Mesodermal cell (in vitro differentiated cells): Measurements from ENCODE around the gene ZNF354C.

Experiments
- H3K27ac ChIP-seq: 2 replicates; pipeline ENCODE4 v1.7.0; 2013; ENCODE audit warnings: mild to moderate bottlenecking, low read depth, low read length, moderate library complexity; ENCODE audit not compliant: severe bottlenecking
- H3K36me3 ChIP-seq: 2 replicates; pipeline ENCODE4 v1.7.1; 2013; ENCODE audit warnings: mild to moderate bottlenecking, low read length, moderate library complexity; ENCODE audit not compliant: control insufficient read depth, insufficient read depth
- H3K4me1 ChIP-seq: one replicate; pipeline ENCODE4 v1.7.1; 2013; ENCODE audit warnings: mild to moderate bottlenecking, low read length; ENCODE audit not compliant: insufficient read depth, control insufficient read depth, poor library complexity, severe bottlenecking
- H3K4me3 ChIP-seq: 2 replicates; pipeline ENCODE4 v1.7.0; 2013; ENCODE audit warnings: low read length, control low read depth, mild to moderate bottlenecking; ENCODE audit not compliant: insufficient read depth, poor library complexity, severe bottlenecking; ENCODE audit errors: extremely low read depth
- H3K9me3 ChIP-seq: 2 replicates; pipeline ENCODE4 v1.7.1; 2013; ENCODE audit warnings: mild to moderate bottlenecking, low read length, moderate library complexity; ENCODE audit not compliant: control insufficient read depth
- WGBS, 2 experiments: methylation state at CpG; one replicate each; pipeline ENCODE4 v1.1.5; 2013; ENCODE audit warnings: missing lambda C conversion rate in 2 of 2; ENCODE audit not compliant: insufficient coverage in 2 of 2; 5-methylcytosine and 5-hydroxymethylcytosine counted together

The ZNF354C gene

DNA sequence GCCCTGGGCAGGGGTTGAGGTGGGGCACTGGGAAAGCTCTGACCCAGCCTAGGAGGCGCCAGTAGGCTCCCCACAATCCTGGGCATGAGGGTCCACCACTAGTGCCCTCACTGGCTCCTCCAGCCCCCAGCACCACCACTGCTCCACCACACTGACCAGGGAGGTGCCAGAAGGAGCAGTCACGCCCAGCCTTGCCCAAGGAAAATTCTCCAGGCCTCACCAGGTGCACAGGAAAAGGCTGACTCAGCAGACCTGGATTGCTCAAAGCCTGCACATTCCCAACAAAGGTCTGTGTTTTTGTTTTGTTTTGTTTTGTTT lies 62.9 kb downstream of the ZNF354C start:
- Histone ChIP-seq H3K36me3 (no peaks in the 10 kb centered on the region), H3K4me3 (no peak overlapping the region), H3K4me1 (no peaks in the 10 kb centered on the region)

GRCh38 chr5:179123491-179124272 lies 63.5 kb downstream of the ZNF354C start:
- Histone ChIP-seq H3K9me3 (peaks cover 30% of the 10 kb centered on the region), H3K4me1 (no peaks in the 10 kb centered on the region), H3K36me3 (no peaks in the 10 kb centered on the region), H3K4me3 (no peak overlapping the region), H3K27ac (no peak overlapping the region)
- 90 to 95% methylated on average over 18 of the region's 19 CpGs for WGBS, 2 experiments

More for the DNA sequence above, 62.9 kb downstream of the ZNF354C start:
- peaks cover 30% of the 10 kb centered on the region for H3K9me3 ChIP-seq
- WGBS, 2 experiments: 89% methylated on average over 2 of the region's 2 CpGs; no CpG with 5 or more reads in 1 of the 2 experiments
- H3K27ac ChIP-seq: no peak overlapping the region

DNA sequence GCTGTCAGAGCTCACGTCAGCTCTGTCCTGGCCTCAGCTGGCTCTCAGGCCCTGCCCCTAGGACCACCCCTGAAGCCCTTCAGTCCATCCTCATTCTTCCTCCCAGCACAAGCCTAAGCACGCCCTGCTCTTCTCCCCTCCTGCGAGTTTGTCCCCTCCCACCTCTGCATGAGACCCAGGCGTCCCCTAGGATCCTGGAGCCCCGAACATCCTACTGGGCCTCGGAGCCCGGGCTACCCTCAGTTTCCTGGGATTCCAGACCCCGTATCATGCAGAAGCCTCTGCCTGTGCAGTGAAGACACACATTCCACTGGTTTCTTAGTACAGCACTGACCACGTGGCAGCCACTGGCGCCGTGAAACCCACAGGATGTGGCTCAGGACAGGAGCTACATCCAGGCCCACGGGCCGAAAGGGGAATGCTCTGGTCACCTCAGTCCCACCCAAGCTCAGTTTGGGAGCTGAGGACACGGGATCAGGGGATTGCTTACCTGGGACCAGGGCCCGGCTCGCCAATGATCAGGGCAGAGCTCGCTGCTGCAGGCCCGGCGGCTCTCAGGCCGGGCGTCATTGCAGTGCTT lies 64.2 kb downstream of the ZNF354C start:
- Histone ChIP-seq H3K4me1 (no peaks in the 10 kb centered on the region), H3K4me3 (no peak overlapping the region), H3K27ac (no peak overlapping the region), H3K36me3 (no peaks in the 10 kb centered on the region), H3K9me3 (peaks cover 30% of the 10 kb centered on the region)
- WGBS, 2 experiments: 91% methylated on average over 20 to 21 of the region's 21 CpGs

DNA sequence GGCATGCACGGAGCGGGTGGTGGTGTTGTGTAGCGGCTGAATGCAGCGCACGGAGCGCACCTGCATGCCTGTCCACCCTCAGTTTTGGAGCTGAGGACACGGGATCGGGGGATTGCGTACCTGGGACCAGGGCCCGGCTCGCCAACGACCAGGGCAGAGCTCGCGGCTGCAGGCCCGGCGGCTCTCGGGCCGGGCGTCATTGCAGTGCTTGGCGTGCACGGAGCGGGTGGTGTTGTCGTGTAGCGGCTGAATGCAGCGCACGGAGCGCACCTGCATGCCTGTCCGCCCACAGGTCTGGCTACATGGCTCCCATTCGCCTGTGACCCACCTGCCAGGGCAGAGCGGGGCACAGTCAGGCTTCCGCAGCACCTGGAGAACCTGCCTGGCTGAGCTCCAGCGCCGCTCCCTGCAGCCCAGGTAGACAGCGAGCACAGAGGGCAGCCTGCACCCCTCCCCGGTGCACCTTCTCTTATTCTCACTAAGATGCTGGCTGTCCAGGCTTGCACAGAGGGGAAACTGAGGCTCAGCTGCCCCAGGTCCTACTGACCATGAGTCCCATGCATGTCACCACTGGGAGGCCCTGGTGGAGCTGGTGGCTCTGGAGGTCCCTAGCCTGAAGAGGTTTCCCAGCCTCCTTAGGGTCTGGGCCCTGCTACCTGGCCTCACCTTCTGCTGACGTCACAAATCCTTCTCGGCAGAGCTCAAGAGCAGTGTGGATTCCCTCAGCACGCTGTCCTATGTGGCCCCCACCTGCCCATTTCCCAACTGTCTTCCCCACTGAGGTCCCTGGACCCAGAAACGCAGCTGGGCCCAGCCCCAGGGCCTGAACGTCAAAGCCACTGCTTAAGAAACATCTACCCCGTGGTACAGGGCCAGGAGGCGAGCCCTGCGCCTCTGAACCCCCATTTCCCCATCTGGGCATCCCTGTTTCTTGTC lies 64.9 kb downstream of the ZNF354C start:
- Histone ChIP-seq H3K4me1 (no peaks in the 10 kb centered on the region), H3K9me3 (peaks cover 24% of the 10 kb centered on the region), H3K27ac (no peak overlapping the region), H3K36me3 (no peaks in the 10 kb centered on the region), H3K4me3 (no peak overlapping the region)
- 84 to 94% methylated on average over 28 to 42 of the region's 43 CpGs for WGBS, 2 experiments

DNA sequence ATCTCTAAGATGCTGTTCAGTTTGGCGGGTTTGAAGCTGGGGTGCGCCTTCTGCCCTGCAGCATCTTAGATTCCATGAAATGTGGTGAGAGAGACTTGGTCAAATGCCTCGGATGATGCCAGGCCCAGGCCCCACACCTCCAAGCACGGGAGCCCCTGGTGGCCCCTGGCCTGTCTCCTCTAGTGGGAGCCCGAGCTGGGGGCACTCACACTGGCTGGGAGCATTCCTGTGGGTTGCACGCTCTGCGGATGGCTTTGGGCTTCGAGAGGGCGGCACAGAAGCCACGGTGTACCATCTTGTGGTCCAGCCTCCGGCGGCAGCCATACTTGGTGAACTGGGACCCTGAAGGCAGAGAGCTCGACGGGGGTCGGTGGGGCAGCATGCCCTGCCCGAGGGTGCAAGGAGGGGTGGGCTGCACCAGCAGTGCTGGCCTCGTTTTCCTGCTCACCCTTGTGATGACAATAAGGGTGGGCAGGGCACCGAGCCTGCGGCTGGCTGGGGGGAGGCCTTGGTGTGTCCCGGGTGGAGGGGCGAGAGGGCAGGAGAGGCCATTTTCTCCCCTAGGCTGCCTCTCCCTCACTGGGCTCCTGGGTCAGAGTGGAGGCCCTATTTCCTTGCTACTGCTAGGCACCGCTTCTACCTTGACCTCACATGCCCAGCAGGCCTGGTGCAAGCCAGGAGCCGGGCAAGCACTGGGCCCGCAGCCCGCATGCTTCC lies 65.8 kb downstream of the ZNF354C start:
- H3K9me3 ChIP-seq: peaks cover 20% of the 10 kb centered on the region
- H3K36me3 ChIP-seq: no peaks in the 10 kb centered on the region
- H3K4me3 ChIP-seq: no peak overlapping the region
- 93 to 94% methylated on average over 14 to 19 of the region's 25 CpGs for WGBS, 2 experiments
- no peak overlapping the region for H3K27ac ChIP-seq
- H3K4me1 ChIP-seq: no peaks in the 10 kb centered on the region

- H3K9me3 ChIP-seq: peaks cover 19% of the 10 kb centered on the region
- H3K36me3 ChIP-seq: no peaks in the 10 kb centered on the region
- 88 to 92% methylated on average over 13 to 14 of the region's 14 CpGs for WGBS, 2 experiments
- no peaks in the 10 kb centered on the region for H3K4me1 ChIP-seq
- no peak overlapping the region for H3K4me3 ChIP-seq
- no peak overlapping the region for H3K27ac ChIP-seq
Measured at GRCh38 chr5:179126506-179126991, 66.4 kb downstream of the ZNF354C start.

DNA sequence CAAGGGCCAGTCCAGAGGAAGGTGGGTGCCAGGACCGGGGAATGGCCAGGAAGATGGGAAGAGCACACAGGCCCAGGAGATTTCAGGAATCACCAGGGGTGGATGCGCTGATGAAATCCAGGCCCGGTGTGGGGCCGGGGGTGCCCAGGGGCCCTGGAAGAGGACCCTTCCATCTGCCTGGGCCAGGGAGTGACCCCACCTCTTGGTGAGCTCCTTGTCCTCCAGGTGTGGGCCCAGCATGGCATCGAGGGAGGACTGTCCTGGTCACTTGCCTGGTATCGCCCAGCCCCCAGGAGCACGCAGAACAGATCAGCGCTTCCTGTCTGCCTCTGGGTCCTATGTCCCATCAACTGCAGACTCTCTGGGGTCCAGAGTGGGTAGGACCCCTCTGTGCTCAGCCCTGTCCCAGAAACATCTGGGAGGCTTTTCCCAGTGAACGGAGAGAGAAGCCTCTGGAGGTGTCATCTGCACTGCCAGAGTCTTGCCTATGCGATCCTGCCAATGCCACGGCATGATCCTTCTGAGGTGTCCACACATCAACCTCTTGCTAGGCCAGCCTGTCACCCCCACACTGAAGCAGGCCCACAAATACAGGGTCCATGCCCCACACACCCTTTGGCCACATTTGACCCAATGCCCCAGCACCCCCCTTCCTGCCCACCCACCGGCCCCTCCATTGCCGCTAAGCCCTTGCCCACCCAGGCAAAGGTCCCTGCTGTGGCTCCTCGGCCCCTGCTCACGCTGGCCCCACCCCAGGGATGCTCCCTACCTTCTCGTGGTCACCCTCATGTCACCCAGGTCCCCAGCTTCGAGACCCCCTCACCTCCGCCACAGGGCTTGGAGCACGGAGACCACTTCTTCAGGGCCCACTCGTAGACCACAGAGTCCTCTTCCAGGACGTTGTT lies 67.2 kb downstream of the ZNF354C start:
- 92 to 95% methylated on average over 18 to 20 of the region's 21 CpGs for WGBS, 2 experiments
- no peak overlapping the region for H3K27ac ChIP-seq
- no peaks in the 10 kb centered on the region for H3K4me1 ChIP-seq
- no peak overlapping the region for H3K4me3 ChIP-seq
- no peaks in the 10 kb centered on the region for H3K36me3 ChIP-seq
- peaks cover 12% of the 10 kb centered on the region for H3K9me3 ChIP-seq

- peaks cover 6% of the 10 kb centered on the region for H3K9me3 ChIP-seq
- no peak overlapping the region for H3K4me3 ChIP-seq
- no peak overlapping the region for H3K27ac ChIP-seq
- H3K4me1 ChIP-seq: no peaks in the 10 kb centered on the region
- H3K36me3 ChIP-seq: no peaks in the 10 kb centered on the region
- WGBS, 2 experiments: 87 to 91% methylated on average over 9 to 10 of the region's 10 CpGs
Measured at GRCh38 chr5:179128041-179128365, 67.8 kb downstream of the ZNF354C start.

GRCh38 chr5:179128976-179129375 lies 68.8 kb downstream of the ZNF354C start:
- H3K36me3 ChIP-seq: no peaks in the 10 kb centered on the region
- 90 to 92% methylated on average over 11 of the region's 14 CpGs for WGBS, 2 experiments
- H3K9me3 ChIP-seq: peaks cover 3% of the 10 kb centered on the region
- no peaks in the 10 kb centered on the region for H3K4me1 ChIP-seq
- H3K27ac ChIP-seq: no peak overlapping the region
- H3K4me3 ChIP-seq: no peak overlapping the region
